Measurements from ENCODE around the gene MCF2L2.
"Not testable (repeated sequence)": the region's sequence is repeated elsewhere in the genome, so short reads cannot be mapped to it uniquely, and the experiment has no call there.

Gene MCF2L2

GRCh38 chr3:183428447-183429211 is at the start of gene MCF2L2:
TSS of gene MCF2L2 (minus strand) at chr3:183428619. CDS start at chr3:183427977, 642 bp downstream.
- H3K4me3 ChIP-seq (ENCODE audit: low read length): peak within 1 kb of the TSS; percentile 64
- no peaks in the 10 kb centered on the region for H3K36me3 ChIP-seq (ENCODE audit: control insufficient read depth, insufficient read depth, low read length)
- peaks cover 14% of the 10 kb centered on the region for H3K27me3 ChIP-seq (ENCODE audit: control insufficient read depth, insufficient read depth, low read length)
- H3K27ac ChIP-seq (ENCODE audit: low read depth, low read length): no peak within 1 kb of the TSS
- H3K4me1 ChIP-seq (ENCODE audit: control insufficient read depth, insufficient read depth, low read length): no peaks in the 10 kb centered on the region
- no peak within 1 kb of the TSS for H3K9ac ChIP-seq (ENCODE audit: low read length)

- Histone ChIP-seq H3K27ac (ENCODE audit: low read depth, low read length) (no peak overlapping the region), H3K36me3 (ENCODE audit: control insufficient read depth, insufficient read depth, low read length) (no peaks in the 10 kb centered on the region), H3K27me3 (ENCODE audit: control insufficient read depth, insufficient read depth, low read length) (no peaks in the 10 kb centered on the region), H3K4me3 (ENCODE audit: low read length) (no peak overlapping the region), H3K9ac (ENCODE audit: low read length) (no peak overlapping the region), H3K4me1 (ENCODE audit: control insufficient read depth, insufficient read depth, low read length) (no peaks in the 10 kb centered on the region)
Measured at GRCh38 chr3:183477801-183478456, 49.5 kb upstream of the MCF2L2 start.

- not testable (repeated sequence) for H3K4me3 ChIP-seq (ENCODE audit: low read length); H3K4me1 ChIP-seq (ENCODE audit: control insufficient read depth, insufficient read depth, low read length); H3K36me3 ChIP-seq (ENCODE audit: control insufficient read depth, insufficient read depth, low read length); H3K27ac ChIP-seq (ENCODE audit: low read depth, low read length); H3K9ac ChIP-seq (ENCODE audit: low read length); H3K27me3 ChIP-seq (ENCODE audit: control insufficient read depth, insufficient read depth, low read length)
Measured at GRCh38 chr3:183475764-183476162, 47.3 kb upstream of the MCF2L2 start.

- Histone ChIP-seq H3K9ac (ENCODE audit: low read length) (no peak overlapping the region), H3K4me3 (ENCODE audit: low read length) (no peak overlapping the region), H3K27me3 (ENCODE audit: control insufficient read depth, insufficient read depth, low read length) (no peaks in the 10 kb centered on the region), H3K27ac (ENCODE audit: low read depth, low read length) (no peak overlapping the region), H3K36me3 (ENCODE audit: control insufficient read depth, insufficient read depth, low read length) (no peaks in the 10 kb centered on the region), H3K4me1 (ENCODE audit: control insufficient read depth, insufficient read depth, low read length) (no peaks in the 10 kb centered on the region)
Measured at GRCh38 chr3:183475016-183475763, 46.8 kb upstream of the MCF2L2 start.

GRCh38 chr3:183473969-183474368 is 45.5 kb upstream of the MCF2L2 start:
- no peaks in the 10 kb centered on the region for H3K36me3 ChIP-seq (ENCODE audit: control insufficient read depth, insufficient read depth, low read length)
- no peaks in the 10 kb centered on the region for H3K27me3 ChIP-seq (ENCODE audit: control insufficient read depth, insufficient read depth, low read length)
- no peaks in the 10 kb centered on the region for H3K4me1 ChIP-seq (ENCODE audit: control insufficient read depth, insufficient read depth, low read length)
- no peak overlapping the region for H3K9ac ChIP-seq (ENCODE audit: low read length)
- no peak overlapping the region for H3K4me3 ChIP-seq (ENCODE audit: low read length)
- H3K27ac ChIP-seq (ENCODE audit: low read depth, low read length): no peak overlapping the region

- Histone ChIP-seq H3K36me3 (ENCODE audit: control insufficient read depth, insufficient read depth, low read length) (no peaks in the 10 kb centered on the region), H3K9ac (ENCODE audit: low read length) (no peak overlapping the region), H3K4me3 (ENCODE audit: low read length) (no peak overlapping the region), H3K4me1 (ENCODE audit: control insufficient read depth, insufficient read depth, low read length) (no peaks in the 10 kb centered on the region), H3K27me3 (ENCODE audit: control insufficient read depth, insufficient read depth, low read length) (no peaks in the 10 kb centered on the region), H3K27ac (ENCODE audit: low read depth, low read length) (no peak overlapping the region)
Measured at GRCh38 chr3:183472155-183472554, 43.7 kb upstream of the MCF2L2 start.

- Histone ChIP-seq H3K27ac (ENCODE audit: low read depth, low read length) (no peak overlapping the region), H3K36me3 (ENCODE audit: control insufficient read depth, insufficient read depth, low read length) (no peaks in the 10 kb centered on the region), H3K4me3 (ENCODE audit: low read length) (no peak overlapping the region), H3K4me1 (ENCODE audit: control insufficient read depth, insufficient read depth, low read length) (no peaks in the 10 kb centered on the region), H3K27me3 (ENCODE audit: control insufficient read depth, insufficient read depth, low read length) (no peaks in the 10 kb centered on the region), H3K9ac (ENCODE audit: low read length) (no peak overlapping the region)
Measured at GRCh38 chr3:183468424-183468823, 40.0 kb upstream of the MCF2L2 start.

GRCh38 chr3:183466575-183466974 is 38.2 kb upstream of the MCF2L2 start:
- H3K36me3 ChIP-seq (ENCODE audit: control insufficient read depth, insufficient read depth, low read length): no peaks in the 10 kb centered on the region
- H3K27ac ChIP-seq (ENCODE audit: low read depth, low read length): no peak overlapping the region
- H3K4me1 ChIP-seq (ENCODE audit: control insufficient read depth, insufficient read depth, low read length): no peaks in the 10 kb centered on the region
- H3K9ac ChIP-seq (ENCODE audit: low read length): no peak overlapping the region
- no peak overlapping the region for H3K4me3 ChIP-seq (ENCODE audit: low read length)
- no peaks in the 10 kb centered on the region for H3K27me3 ChIP-seq (ENCODE audit: control insufficient read depth, insufficient read depth, low read length)

GRCh38 chr3:183465710-183466109 is 37.3 kb upstream of the MCF2L2 start:
- not testable (repeated sequence) for H3K27ac ChIP-seq (ENCODE audit: low read depth, low read length); H3K4me1 ChIP-seq (ENCODE audit: control insufficient read depth, insufficient read depth, low read length); H3K36me3 ChIP-seq (ENCODE audit: control insufficient read depth, insufficient read depth, low read length); H3K27me3 ChIP-seq (ENCODE audit: control insufficient read depth, insufficient read depth, low read length); H3K4me3 ChIP-seq (ENCODE audit: low read length); H3K9ac ChIP-seq (ENCODE audit: low read length)

GRCh38 chr3:183464480-183464879 is 36.1 kb upstream of the MCF2L2 start:
- Histone ChIP-seq H3K4me1 (ENCODE audit: control insufficient read depth, insufficient read depth, low read length) (no peaks in the 10 kb centered on the region), H3K4me3 (ENCODE audit: low read length) (no peak overlapping the region), H3K27me3 (ENCODE audit: control insufficient read depth, insufficient read depth, low read length) (no peaks in the 10 kb centered on the region), H3K27ac (ENCODE audit: low read depth, low read length) (no peak overlapping the region), H3K36me3 (ENCODE audit: control insufficient read depth, insufficient read depth, low read length) (no peaks in the 10 kb centered on the region), H3K9ac (ENCODE audit: low read length) (no peak overlapping the region)

- Histone ChIP-seq H3K27me3 (ENCODE audit: control insufficient read depth, insufficient read depth, low read length) (no peaks in the 10 kb centered on the region), H3K9ac (ENCODE audit: low read length) (no peak overlapping the region), H3K4me3 (ENCODE audit: low read length) (no peak overlapping the region), H3K36me3 (ENCODE audit: control insufficient read depth, insufficient read depth, low read length) (no peaks in the 10 kb centered on the region), H3K27ac (ENCODE audit: low read depth, low read length) (no peak overlapping the region), H3K4me1 (ENCODE audit: control insufficient read depth, insufficient read depth, low read length) (no peaks in the 10 kb centered on the region)
Measured at GRCh38 chr3:183460081-183461055, 31.9 kb upstream of the MCF2L2 start.

- H3K36me3 ChIP-seq (ENCODE audit: control insufficient read depth, insufficient read depth, low read length): peaks cover 3% of the 10 kb centered on the region
- no peak overlapping the region for H3K9ac ChIP-seq (ENCODE audit: low read length)
- H3K27ac ChIP-seq (ENCODE audit: low read depth, low read length): no peak overlapping the region
- H3K4me3 ChIP-seq (ENCODE audit: low read length): no peak overlapping the region
- H3K4me1 ChIP-seq (ENCODE audit: control insufficient read depth, insufficient read depth, low read length): no peaks in the 10 kb centered on the region
- no peaks in the 10 kb centered on the region for H3K27me3 ChIP-seq (ENCODE audit: control insufficient read depth, insufficient read depth, low read length)
Measured at GRCh38 chr3:183455089-183455488, 26.7 kb upstream of the MCF2L2 start.

All from rectal smooth muscle tissue (tissue), 1 donor.